Stimulated activated naive CD8-positive, alpha-beta T cell treated with anti-CD3 and anti-CD28 coated beads, Interleukin-15, Interleukin-2, amounts not matched to agents 100 ng/mL and 50 ng/mL, for 24 hours (primary cell): ENCODE results near the gene DEFB129.
"Not testable (repeated sequence)": the region's sequence is repeated elsewhere in the genome, so short reads cannot be mapped to it uniquely, and the experiment has no call there.

Experiments used
- H3K27ac Mint-ChIP-seq: one replicate; pipeline ENCODE4 v1.8.0; 2021; ENCODE audit warnings: mild to moderate bottlenecking, mixed read lengths
- H3K27me3 Mint-ChIP-seq: one replicate; pipeline ENCODE4 v1.8.0; 2021; ENCODE audit warnings: mixed read lengths
- H3K36me3 Mint-ChIP-seq: one replicate; pipeline ENCODE4 v1.8.0; 2021; ENCODE audit warnings: low read depth, mixed read lengths
- H3K4me1 Mint-ChIP-seq: one replicate; pipeline ENCODE4 v1.8.0; 2021; ENCODE audit warnings: low read depth, mixed read lengths
- H3K4me3 Mint-ChIP-seq: one replicate; pipeline ENCODE4 v1.8.0; 2021; ENCODE audit warnings: mild to moderate bottlenecking, mixed read lengths
- H3K9me3 Mint-ChIP-seq: one replicate; pipeline ENCODE4 v1.8.0; 2021; ENCODE audit warnings: mixed read lengths

The DEFB129 gene

GRCh38 chr20:227439-228105 is 514 bp downstream of the DEFB129 start:
- Mint-ChIP-seq H3K27me3 (peaks cover 4% of the 10 kb centered on the region), H3K36me3 (no peaks in the 10 kb centered on the region), H3K9me3 (no peaks in the 10 kb centered on the region), H3K4me1 (peaks cover 19% of the 10 kb centered on the region), H3K27ac (peak overlapping the region; percentile 64), H3K4me3 (no peak overlapping the region)

- H3K4me3 Mint-ChIP-seq = no peak overlapping the region
- no peaks in the 10 kb centered on the region for H3K27me3 Mint-ChIP-seq
- H3K4me1 Mint-ChIP-seq = peaks cover 22% of the 10 kb centered on the region
- H3K36me3 Mint-ChIP-seq = no peaks in the 10 kb centered on the region
- H3K27ac Mint-ChIP-seq = no peak overlapping the region
- H3K9me3 Mint-ChIP-seq = no peaks in the 10 kb centered on the region
Observed at GRCh38 chr20:235891-236290, 8.8 kb downstream of the DEFB129 start.

GRCh38 chr20:237489-237888 is 10.4 kb downstream of the DEFB129 start:
- Mint-ChIP-seq H3K27ac (peak overlapping the region; percentile 34), H3K4me3 (peak overlapping the region; percentile 40), H3K4me1 (peaks cover 22% of the 10 kb centered on the region), H3K36me3 (no peaks in the 10 kb centered on the region), H3K9me3 (no peaks in the 10 kb centered on the region), H3K27me3 (no peaks in the 10 kb centered on the region)

- H3K27me3 Mint-ChIP-seq = no peaks in the 10 kb centered on the region
- no peaks in the 10 kb centered on the region for H3K36me3 Mint-ChIP-seq
- H3K27ac Mint-ChIP-seq = peak overlapping the region; percentile 34
- peak overlapping the region; percentile 40 for H3K4me3 Mint-ChIP-seq
- peaks cover 22% of the 10 kb centered on the region for H3K4me1 Mint-ChIP-seq
- H3K9me3 Mint-ChIP-seq = no peaks in the 10 kb centered on the region
Observed at GRCh38 chr20:237929-238328, 10.9 kb downstream of the DEFB129 start.

- Mint-ChIP-seq H3K9me3 (no peaks in the 10 kb centered on the region), H3K4me1 (peaks cover 5% of the 10 kb centered on the region), H3K36me3 (no peaks in the 10 kb centered on the region), H3K27me3 (no peaks in the 10 kb centered on the region), H3K27ac (no peak overlapping the region), H3K4me3 (no peak overlapping the region)
Observed at GRCh38 chr20:242905-243304, 15.8 kb downstream of the DEFB129 start.

- Mint-ChIP-seq H3K27ac (no peak overlapping the region), H3K4me3 (no peak overlapping the region), H3K27me3 (no peaks in the 10 kb centered on the region), H3K9me3 (no peaks in the 10 kb centered on the region), H3K36me3 (no peaks in the 10 kb centered on the region), H3K4me1 (peaks cover 8% of the 10 kb centered on the region)
Observed at GRCh38 chr20:251354-251753, 24.3 kb downstream of the DEFB129 start.

GRCh38 chr20:252801-253200 is 25.7 kb downstream of the DEFB129 start:
- H3K9me3 Mint-ChIP-seq = no peaks in the 10 kb centered on the region
- H3K27me3 Mint-ChIP-seq = peaks cover 4% of the 10 kb centered on the region
- H3K27ac Mint-ChIP-seq = no peak overlapping the region
- no peak overlapping the region for H3K4me3 Mint-ChIP-seq
- no peaks in the 10 kb centered on the region for H3K36me3 Mint-ChIP-seq
- H3K4me1 Mint-ChIP-seq = peaks cover 8% of the 10 kb centered on the region

GRCh38 chr20:253447-253846 is 26.4 kb downstream of the DEFB129 start:
- not testable (repeated sequence) for H3K4me1 Mint-ChIP-seq, H3K27me3 Mint-ChIP-seq, H3K9me3 Mint-ChIP-seq, H3K4me3 Mint-ChIP-seq, H3K36me3 Mint-ChIP-seq, H3K27ac Mint-ChIP-seq

GRCh38 chr20:257419-257818 is 30.4 kb downstream of the DEFB129 start, which contains the start of gene DEFB132:
TSS of gene DEFB132 (plus strand) at chr20:257724. CDS start at chr20:257779, 55 bp downstream.
- Mint-ChIP-seq H3K4me1 (peaks cover 5% of the 10 kb centered on the region), H3K9me3 (no peaks in the 10 kb centered on the region), H3K4me3 (no peak within 1 kb of the TSS), H3K27me3 (peaks cover 8% of the 10 kb centered on the region), H3K36me3 (no peaks in the 10 kb centered on the region), H3K27ac (no peak within 1 kb of the TSS)

GRCh38 chr20:258269-258858 is 31.3 kb downstream of the DEFB129 start:
- Mint-ChIP-seq H3K4me1 (peaks cover 5% of the 10 kb centered on the region), H3K9me3 (no peaks in the 10 kb centered on the region), H3K27me3 (peaks cover 8% of the 10 kb centered on the region), H3K36me3 (no peaks in the 10 kb centered on the region), H3K27ac (no peak overlapping the region), H3K4me3 (no peak overlapping the region)

GRCh38 chr20:258963-259362 is 31.9 kb downstream of the DEFB129 start:
- H3K4me3 Mint-ChIP-seq = no peak overlapping the region
- H3K4me1 Mint-ChIP-seq = peaks cover 5% of the 10 kb centered on the region
- no peaks in the 10 kb centered on the region for H3K36me3 Mint-ChIP-seq
- no peak overlapping the region for H3K27ac Mint-ChIP-seq
- no peaks in the 10 kb centered on the region for H3K9me3 Mint-ChIP-seq
- H3K27me3 Mint-ChIP-seq = peaks cover 8% of the 10 kb centered on the region

- Mint-ChIP-seq H3K36me3 (no peaks in the 10 kb centered on the region), H3K4me3 (no peak overlapping the region), H3K4me1 (peaks cover 5% of the 10 kb centered on the region), H3K27ac (no peak overlapping the region), H3K9me3 (no peaks in the 10 kb centered on the region), H3K27me3 (peaks cover 8% of the 10 kb centered on the region)
Observed at GRCh38 chr20:259981-260380, 32.9 kb downstream of the DEFB129 start.

GRCh38 chr20:263701-264100 is 36.6 kb downstream of the DEFB129 start:
- Mint-ChIP-seq H3K4me3 (no peak overlapping the region), H3K27ac (no peak overlapping the region)

GRCh38 chr20:266596-267562 is 39.8 kb downstream of the DEFB129 start:
- Mint-ChIP-seq H3K9me3 (no peaks in the 10 kb centered on the region), H3K36me3 (no peaks in the 10 kb centered on the region), H3K4me1 (peaks cover 10% of the 10 kb centered on the region), H3K27ac (peak overlapping the region; percentile 67), H3K4me3 (peak overlapping the region; percentile 77), H3K27me3 (no peaks in the 10 kb centered on the region)

More at GRCh38 chr20:263701-264100, 36.6 kb downstream of the DEFB129 start:
- peaks cover 14% of the 10 kb centered on the region for H3K4me1 Mint-ChIP-seq
- no peaks in the 10 kb centered on the region for H3K9me3 Mint-ChIP-seq
- no peaks in the 10 kb centered on the region for H3K36me3 Mint-ChIP-seq
- H3K27me3 Mint-ChIP-seq = peaks cover 4% of the 10 kb centered on the region

GRCh38 chr20:270517-270916 is 43.5 kb downstream of the DEFB129 start:
- Mint-ChIP-seq H3K27me3 (no peaks in the 10 kb centered on the region), H3K4me3 (no peak overlapping the region), H3K4me1 (peaks cover 10% of the 10 kb centered on the region), H3K9me3 (no peaks in the 10 kb centered on the region), H3K36me3 (no peaks in the 10 kb centered on the region), H3K27ac (no peak overlapping the region)
